ENCODE results near the gene NUDT1. TPM values are rescaled to one million over a fixed set of nuclear protein-coding genes. Genes with fewer than 3 reads are reported as not detected.
A peak's percentile ranks its signal among the peaks of the same experiment; 100 is the strongest.
"Not testable (repeated sequence)": the region's sequence is repeated elsewhere in the genome, so short reads cannot be mapped to it uniquely, and the experiment has no call there.

The NUDT1 gene
- total and polyA plus RNA-seq, 2 donors (not counting 1 experiment from before 2014, with no cell fraction given): 19.8 to 28.4 TPM

DNA sequence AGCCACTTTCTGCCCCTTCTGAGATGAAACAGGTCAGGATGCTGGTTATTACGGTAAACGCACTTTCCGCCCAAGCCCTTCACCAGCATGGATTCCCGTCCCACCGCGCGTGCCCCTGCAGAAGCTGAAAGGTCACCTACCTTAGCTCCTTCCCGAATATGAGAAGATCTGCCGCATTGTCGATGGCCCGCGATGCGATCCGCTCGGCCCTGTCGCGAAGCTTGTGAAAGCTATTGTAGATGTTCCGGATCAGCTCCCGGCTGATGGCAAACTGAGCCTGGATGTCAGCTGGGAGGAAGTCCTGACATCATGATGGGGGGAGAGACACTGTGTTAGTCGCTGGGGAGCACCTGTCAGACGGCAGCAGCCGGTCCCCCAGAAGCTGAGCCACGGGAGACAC is 22.1 kb downstream of the NUDT1 start:
- no peaks in the 10 kb centered on the region for H3K9me3 ChIP-seq (ENCODE audit: control insufficient read depth, insufficient read depth, low read depth, low read length)
- TF ChIP-seq EZH2 (IDR thresholded peaks at IDR 0.05; ENCODE audit: low read length, missing control alignments): no peak
- TF ChIP-seq, protein P1, sequence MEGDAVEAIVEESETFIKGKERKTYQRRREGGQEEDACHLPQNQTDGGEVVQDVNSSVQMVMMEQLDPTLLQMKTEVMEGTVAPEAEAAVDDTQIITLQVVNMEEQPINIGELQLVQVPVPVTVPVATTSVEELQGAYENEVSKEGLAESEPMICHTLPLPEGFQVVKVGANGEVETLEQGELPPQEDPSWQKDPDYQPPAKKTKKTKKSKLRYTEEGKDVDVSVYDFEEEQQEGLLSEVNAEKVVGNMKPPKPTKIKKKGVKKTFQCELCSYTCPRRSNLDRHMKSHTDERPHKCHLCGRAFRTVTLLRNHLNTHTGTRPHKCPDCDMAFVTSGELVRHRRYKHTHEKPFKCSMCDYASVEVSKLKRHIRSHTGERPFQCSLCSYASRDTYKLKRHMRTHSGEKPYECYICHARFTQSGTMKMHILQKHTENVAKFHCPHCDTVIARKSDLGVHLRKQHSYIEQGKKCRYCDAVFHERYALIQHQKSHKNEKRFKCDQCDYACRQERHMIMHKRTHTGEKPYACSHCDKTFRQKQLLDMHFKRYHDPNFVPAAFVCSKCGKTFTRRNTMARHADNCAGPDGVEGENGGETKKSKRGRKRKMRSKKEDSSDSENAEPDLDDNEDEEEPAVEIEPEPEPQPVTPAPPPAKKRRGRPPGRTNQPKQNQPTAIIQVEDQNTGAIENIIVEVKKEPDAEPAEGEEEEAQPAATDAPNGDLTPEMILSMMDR (conservative IDR thresholded peaks at IDR 0.05 in 1 of 2, IDR thresholded peaks at IDR 0.05 in 1 of 2; ENCODE audit: low read depth in 1 of 2, low read length in 2 of 2): no peak
- H2AFZ ChIP-seq (ENCODE audit: low read length): no peak overlapping the region
- peaks cover 3% of the 10 kb centered on the region for H3K4me1 ChIP-seq (ENCODE audit: control insufficient read depth, extremely low read depth, insufficient read depth, low read length)
- H3K27ac ChIP-seq (ENCODE audit: insufficient read depth, low read length): no peak overlapping the region
- no peaks in the 10 kb centered on the region for H3K79me2 ChIP-seq (ENCODE audit: control insufficient read depth, insufficient read depth, low read length)
- H3K9ac ChIP-seq (ENCODE audit: insufficient read depth, low read length): no peak overlapping the region
- H3K4me2 ChIP-seq (ENCODE audit: extremely low read depth, insufficient read depth, low read length): no peak overlapping the region
- no peaks in the 10 kb centered on the region for H4K20me1 ChIP-seq (ENCODE audit: control insufficient read depth, extremely low read depth, insufficient read depth, low read length)
- DNase-seq (ENCODE audit: low read depth in 2 of 2): no peak
- H3K4me3 ChIP-seq (replicated peaks in 1 of 4; ENCODE audit: control extremely low read depth in 1 of 4, insufficient read depth in 1 of 4, low read depth in 3 of 4, low read length in 4 of 4): no peak overlapping the region
- H3K27me3 ChIP-seq (ENCODE audit: control insufficient read depth, insufficient read depth, low read length): no peaks in the 10 kb centered on the region
- peaks cover 4% of the 10 kb centered on the region for H3K36me3 ChIP-seq (ENCODE audit: control insufficient read depth, insufficient read depth, low read length)

DNA sequence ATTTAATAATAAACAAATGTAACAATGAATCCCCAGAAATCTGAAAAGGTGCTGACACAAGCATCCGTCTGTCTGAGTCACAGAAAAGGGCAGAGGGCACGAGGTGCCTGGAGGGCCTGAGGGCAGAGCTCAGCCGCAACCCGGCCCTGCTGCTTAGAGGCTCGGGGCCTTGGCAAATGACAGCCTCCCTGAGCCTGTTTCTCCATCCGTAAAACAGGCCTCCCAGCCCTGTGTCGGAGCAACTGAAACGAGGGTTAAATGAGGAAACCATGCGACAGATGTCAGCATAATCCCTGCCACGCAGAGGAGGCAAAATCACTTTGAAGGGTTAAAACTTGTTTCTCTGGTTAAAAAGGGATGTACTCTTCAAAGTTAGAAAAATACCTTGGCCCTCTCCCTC is 24.9 kb downstream of the NUDT1 start:
- H3K4me3 ChIP-seq (replicated peaks in 1 of 4; ENCODE audit: control extremely low read depth in 1 of 4, insufficient read depth in 1 of 4, low read depth in 3 of 4, low read length in 4 of 4): no peak overlapping the region
- H3K27me3 ChIP-seq (ENCODE audit: control insufficient read depth, insufficient read depth, low read length): no peaks in the 10 kb centered on the region
- H3K4me1 ChIP-seq (ENCODE audit: control insufficient read depth, extremely low read depth, insufficient read depth, low read length): peaks cover 3% of the 10 kb centered on the region
- H3K4me2 ChIP-seq (ENCODE audit: extremely low read depth, insufficient read depth, low read length): no peak overlapping the region
- no peaks in the 10 kb centered on the region for H3K9me3 ChIP-seq (ENCODE audit: control insufficient read depth, insufficient read depth, low read depth, low read length)
- H4K20me1 ChIP-seq (ENCODE audit: control insufficient read depth, extremely low read depth, insufficient read depth, low read length): no peaks in the 10 kb centered on the region
- no peak overlapping the region for H3K9ac ChIP-seq (ENCODE audit: insufficient read depth, low read length)
- TF ChIP-seq EZH2 (IDR thresholded peaks at IDR 0.05; ENCODE audit: low read length, missing control alignments): no peak
- TF ChIP-seq, protein P1 (conservative IDR thresholded peaks at IDR 0.05 in 1 of 2, IDR thresholded peaks at IDR 0.05 in 1 of 2; ENCODE audit: low read depth in 1 of 2, low read length in 2 of 2): no peak
- H2AFZ ChIP-seq (ENCODE audit: low read length): no peak overlapping the region
- H3K36me3 ChIP-seq (ENCODE audit: control insufficient read depth, insufficient read depth, low read length): peaks cover 4% of the 10 kb centered on the region
- peak; percentile 49 for DNase-seq (ENCODE audit: low read depth in 2 of 2)
- no peak overlapping the region for H3K27ac ChIP-seq (ENCODE audit: insufficient read depth, low read length)
- H3K79me2 ChIP-seq (ENCODE audit: control insufficient read depth, insufficient read depth, low read length): no peaks in the 10 kb centered on the region

DNA sequence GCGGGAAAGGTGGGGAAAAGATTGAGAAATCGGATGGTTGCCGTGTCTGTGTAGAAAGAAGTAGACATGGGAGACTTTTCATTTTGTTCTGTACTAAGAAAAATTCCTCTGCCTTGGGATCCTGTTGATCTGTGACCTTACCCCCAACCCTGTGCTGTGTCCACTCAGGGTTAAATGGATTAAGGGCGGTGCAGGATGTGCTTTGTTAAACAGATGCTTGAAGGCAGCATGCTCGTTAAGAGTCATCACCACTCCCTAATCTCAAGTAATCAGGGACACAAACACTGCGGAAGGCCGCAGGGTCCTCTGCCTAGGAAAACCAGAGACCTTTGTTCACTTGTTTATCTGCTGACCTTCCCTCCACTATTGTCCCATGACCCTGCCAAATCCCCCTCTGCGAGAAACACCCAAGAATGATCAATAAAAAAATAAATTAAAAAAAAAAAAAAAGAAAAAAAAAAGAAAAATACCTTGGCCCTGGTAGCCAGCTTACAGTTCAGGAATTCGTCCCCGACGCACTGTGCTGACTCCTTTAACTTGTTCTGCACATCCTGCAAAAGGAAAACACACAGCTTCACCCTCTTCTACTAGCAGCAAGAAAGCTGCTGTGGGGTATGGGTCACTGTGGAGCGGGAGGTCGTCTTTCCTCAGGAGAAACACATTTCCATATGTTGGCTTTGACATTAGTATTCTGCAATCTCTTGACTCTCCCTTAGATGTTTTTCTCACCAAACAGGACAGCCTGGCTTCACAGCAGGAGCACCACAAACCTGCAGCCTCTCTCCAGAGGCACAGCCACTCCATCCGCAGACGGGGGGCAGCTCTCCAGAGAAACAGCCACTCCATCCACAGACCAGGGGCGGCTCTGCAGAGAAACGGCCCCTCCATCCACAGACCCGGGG is 27.3 kb downstream of the NUDT1 start:
- not testable (repeated sequence) for H3K9ac ChIP-seq (ENCODE audit: insufficient read depth, low read length); H4K20me1 ChIP-seq (ENCODE audit: control insufficient read depth, extremely low read depth, insufficient read depth, low read length); H3K79me2 ChIP-seq (ENCODE audit: control insufficient read depth, insufficient read depth, low read length); H3K27me3 ChIP-seq (ENCODE audit: control insufficient read depth, insufficient read depth, low read length); H2AFZ ChIP-seq (ENCODE audit: low read length); H3K4me3 ChIP-seq (replicated peaks in 1 of 4; ENCODE audit: control extremely low read depth in 1 of 4, insufficient read depth in 1 of 4, low read depth in 3 of 4, low read length in 4 of 4); H3K27ac ChIP-seq (ENCODE audit: insufficient read depth, low read length); H3K4me2 ChIP-seq (ENCODE audit: extremely low read depth, insufficient read depth, low read length); H3K36me3 ChIP-seq (ENCODE audit: control insufficient read depth, insufficient read depth, low read length); H3K4me1 ChIP-seq (ENCODE audit: control insufficient read depth, extremely low read depth, insufficient read depth, low read length); H3K9me3 ChIP-seq (ENCODE audit: control insufficient read depth, insufficient read depth, low read depth, low read length)
- peak; percentile 35 to 50 for DNase-seq (ENCODE audit: low read depth in 2 of 2)
